Activated effector memory CD4-positive, alpha-beta T cell treated with anti-CD3 and anti-CD28 coated beads, Interleukin-2, amount 50 U/mL, for 16 hours (primary cell): ENCODE data around the gene RASGRF1.

Source experiments
- DNase-seq: peaks from one replicate; pipeline ENCODE4 v3.0.0-alpha.2; 2020

Gene RASGRF1

GRCh38 chr15:79066391-79067071 is 24.0 kb downstream of the RASGRF1 start:
- no peak for DNase-seq

GRCh38 chr15:79065706-79066376 is 24.7 kb downstream of the RASGRF1 start:
- no peak for DNase-seq

DNA sequence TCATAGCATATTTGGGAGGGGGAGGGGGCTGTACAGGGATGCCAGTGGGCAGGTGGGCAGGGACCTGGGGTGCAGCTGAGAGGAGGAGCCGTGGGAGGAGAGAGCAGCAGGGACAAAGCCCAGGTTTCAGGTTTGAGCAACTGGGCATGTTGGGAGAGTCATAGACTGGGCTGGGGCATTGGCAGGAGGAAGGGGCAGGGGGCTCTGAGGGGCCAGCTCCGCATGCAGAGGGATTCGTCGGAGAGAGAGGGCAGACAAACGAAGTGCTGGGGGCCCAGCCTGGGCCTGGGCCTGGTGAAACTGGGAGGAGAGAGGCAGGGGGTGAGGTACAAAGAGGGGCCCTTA is 25.2 kb downstream of the RASGRF1 start:
- no peak for DNase-seq

- DNase-seq = no peak
Observed at GRCh38 chr15:79064496-79064895, 26.1 kb downstream of the RASGRF1 start.

- DNase-seq = no peak
Observed at GRCh38 chr15:79060175-79060574, 30.4 kb downstream of the RASGRF1 start.

- DNase-seq = no peak
Observed at GRCh38 chr15:79059081-79059572, 31.5 kb downstream of the RASGRF1 start.

- peak; percentile 38 for DNase-seq
Observed at GRCh38 chr15:79058260-79058850, 32.2 kb downstream of the RASGRF1 start.

DNA sequence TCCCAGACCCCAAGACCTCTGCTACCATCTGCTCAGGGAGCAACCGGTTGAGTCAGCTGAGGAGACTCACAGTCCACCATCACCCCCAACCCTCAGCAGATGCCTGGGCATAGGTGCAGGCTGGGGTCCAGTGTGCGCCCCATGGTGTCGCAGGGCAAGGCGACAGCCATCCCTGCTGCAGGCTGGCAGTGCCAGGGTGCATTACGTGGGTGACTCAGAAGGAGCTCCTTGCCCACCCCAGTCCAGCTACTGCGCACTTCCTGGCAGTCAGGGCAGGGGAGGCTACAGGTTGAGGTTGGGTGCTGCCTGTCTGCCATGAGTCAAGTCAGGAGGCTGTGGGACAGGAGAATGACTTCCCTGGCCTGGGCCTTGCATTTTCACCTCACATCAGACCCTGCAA is 33.5 kb downstream of the RASGRF1 start:
- peak; percentile 57 for DNase-seq

GRCh38 chr15:79054350-79054749 is 36.2 kb downstream of the RASGRF1 start:
- no peak for DNase-seq

- DNase-seq = no peak
Observed at GRCh38 chr15:79053894-79054293, 36.7 kb downstream of the RASGRF1 start.

- DNase-seq = no peak
Observed at GRCh38 chr15:79051941-79052731, 38.4 kb downstream of the RASGRF1 start.

DNA sequence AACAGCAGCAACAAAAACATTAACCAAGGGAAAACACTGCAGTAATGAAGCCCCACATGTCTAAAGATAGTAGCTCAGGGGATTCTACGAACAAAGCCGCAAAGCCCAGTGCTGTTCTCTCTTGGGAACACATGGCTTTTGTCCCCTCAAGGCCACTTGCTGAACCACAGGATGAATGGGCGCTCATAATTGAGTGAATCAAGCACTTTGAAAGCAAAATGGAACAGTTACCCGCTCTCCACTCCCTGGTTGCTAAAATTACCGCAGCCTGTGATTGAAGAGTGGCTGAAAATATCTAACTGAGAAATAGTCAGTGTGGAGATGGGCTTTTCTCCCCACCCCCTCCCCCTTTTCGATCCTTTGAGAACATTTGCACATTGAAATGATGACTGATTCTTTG is 39.6 kb downstream of the RASGRF1 start:
- no peak for DNase-seq

- no peak for DNase-seq
Observed at GRCh38 chr15:79050341-79050740, 40.2 kb downstream of the RASGRF1 start.

DNA sequence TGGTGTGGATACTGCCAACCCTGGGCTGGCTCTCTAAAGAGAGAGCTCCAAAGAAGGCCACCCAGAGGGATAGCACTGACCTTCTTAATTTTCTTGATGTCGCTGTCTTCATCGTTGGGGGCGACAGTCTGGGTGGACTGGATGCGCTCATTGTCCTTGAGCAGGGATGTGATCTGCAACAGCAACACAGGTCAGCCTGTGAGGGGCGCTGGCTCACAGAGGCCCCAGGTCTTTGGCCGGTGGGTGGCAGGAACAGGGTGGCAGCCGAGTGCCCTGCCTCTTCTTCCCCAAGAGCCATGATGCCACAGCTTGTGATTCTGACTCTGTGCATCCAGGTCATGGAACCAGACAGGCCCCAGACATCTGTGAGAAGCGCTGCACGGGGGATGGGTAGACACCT is 41.2 kb downstream of the RASGRF1 start:
- no peak for DNase-seq

DNA sequence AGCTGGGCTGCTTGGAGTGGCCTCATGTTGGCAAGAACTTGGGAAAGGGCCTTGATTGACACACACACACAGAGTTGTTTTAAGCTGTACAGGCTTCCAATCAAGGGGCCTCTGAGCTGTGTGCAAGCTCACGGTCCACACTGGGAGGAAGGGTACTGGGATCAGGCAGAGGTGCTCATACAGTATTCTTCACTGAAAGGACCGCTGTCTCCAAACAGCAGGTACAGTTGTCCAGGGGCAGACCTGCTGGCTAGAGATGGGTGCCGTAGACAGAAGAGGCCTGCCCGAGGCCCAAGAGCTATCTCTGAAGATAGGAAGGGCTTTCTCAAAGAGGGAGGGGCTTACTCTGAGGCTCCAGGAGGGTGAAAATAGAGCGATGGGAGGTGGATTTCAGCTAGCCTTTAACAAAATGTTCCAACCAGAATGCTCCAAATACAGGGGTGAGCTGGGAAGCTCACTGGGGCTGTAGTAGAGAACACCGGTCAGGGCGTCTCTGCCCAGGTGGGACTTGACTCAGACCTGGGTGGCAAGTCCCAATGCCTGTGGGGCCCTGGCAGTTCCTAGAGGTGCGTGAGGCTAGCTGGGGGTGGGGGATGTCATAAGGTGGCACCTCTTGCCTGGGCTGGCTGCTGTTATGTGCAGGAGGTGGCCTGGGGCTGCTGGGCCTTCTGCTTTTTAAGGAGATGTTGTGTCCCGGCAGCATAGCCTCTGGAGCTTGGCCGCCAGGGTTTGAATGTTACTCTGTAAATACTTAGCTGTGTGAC is 42.7 kb downstream of the RASGRF1 start:
- DNase-seq = no peak

GRCh38 chr15:79046691-79047404 is 43.7 kb downstream of the RASGRF1 start:
- DNase-seq = peak; percentile 33

GRCh38 chr15:79045041-79045440 is 45.5 kb downstream of the RASGRF1 start:
- no peak for DNase-seq

DNA sequence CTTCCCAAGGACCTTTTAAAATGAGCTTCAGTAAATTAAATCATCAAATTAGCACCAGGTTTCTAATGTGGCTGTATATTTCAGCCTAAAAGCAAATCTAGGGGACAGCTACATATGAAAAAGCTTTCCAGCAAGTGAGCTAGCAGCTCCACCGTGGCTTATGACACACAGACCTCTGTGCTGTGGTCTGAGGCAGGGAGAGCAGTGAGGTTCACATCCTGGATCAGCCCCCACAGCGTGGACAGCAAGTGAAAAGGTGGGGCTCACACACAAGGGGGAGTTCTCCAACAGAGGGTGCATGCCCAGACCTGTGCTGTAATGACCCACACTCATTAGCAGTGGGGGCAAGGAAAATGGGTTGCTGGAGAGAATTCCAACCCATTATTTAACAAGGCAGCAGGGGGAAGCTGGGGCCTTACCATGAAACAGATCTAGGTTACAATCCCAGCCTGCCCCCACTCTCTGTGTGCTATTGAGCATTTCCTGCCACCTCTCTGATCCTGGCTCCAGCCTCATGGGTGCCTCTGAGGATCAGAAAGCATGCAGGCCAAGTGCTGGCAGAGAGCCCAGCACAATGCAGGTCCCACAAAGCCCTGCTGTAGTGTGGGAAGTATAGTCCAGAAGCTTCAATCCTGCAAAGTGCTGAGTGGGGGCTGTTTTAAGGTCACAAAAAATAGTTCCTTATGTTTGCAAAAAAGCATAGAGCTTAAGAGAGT is 48.2 kb downstream of the RASGRF1 start:
- no peak for DNase-seq

GRCh38 chr15:79041601-79042168 is 48.9 kb downstream of the RASGRF1 start:
- DNase-seq = no peak

GRCh38 chr15:79037848-79038247 is 52.7 kb downstream of the RASGRF1 start:
- DNase-seq = peak; percentile 36

GRCh38 chr15:79036323-79036722 is 54.3 kb downstream of the RASGRF1 start:
- DNase-seq = no peak
